ENCODE measurements around the gene NAA20. TPM values are rescaled to one million over a fixed set of nuclear protein-coding genes. Genes with fewer than 3 reads are reported as not detected.
A peak's percentile ranks its signal among the peaks of the same experiment; 100 is the strongest.

Gene NAA20
- total RNA-seq, 1 donor from 2014 or later, result 111 TPM

- FAIRE-seq (peak; percentile 7), DNase-seq (ENCODE audit: low read depth) (no peak)
These were observed 47.5 kb upstream of the NAA20 start for GRCh38 chr20:19969507-19970255.

GRCh38 chr20:19970256-19970765 is 46.9 kb upstream of the NAA20 start:
- FAIRE-seq, result peak; percentile 7

More at GRCh38 chr20:19969507-19970255, 47.5 kb upstream of the NAA20 start:
- Histone ChIP-seq H3K4me3 (ENCODE audit: low read depth, low read length) (no peak overlapping the region), H3K36me3 (ENCODE audit: control insufficient read depth, insufficient read depth, low read length) (peaks cover 4% of the 10 kb centered on the region), H3K27me3 (ENCODE audit: control insufficient read depth, insufficient read depth, low read length) (no peaks in the 10 kb centered on the region)
- TF ChIP-seq CTCF (IDR thresholded peaks at IDR 0.05; ENCODE audit: insufficient read depth, low read length, severe bottlenecking), result no peak

GRCh38 chr20:19971116-19971515 is 46.0 kb upstream of the NAA20 start:
- Histone ChIP-seq H3K4me3 (ENCODE audit: low read depth, low read length) (no peak overlapping the region), H3K27me3 (ENCODE audit: control insufficient read depth, insufficient read depth, low read length) (no peaks in the 10 kb centered on the region), H3K36me3 (ENCODE audit: control insufficient read depth, insufficient read depth, low read length) (peaks cover 4% of the 10 kb centered on the region)
- TF ChIP-seq CTCF (IDR thresholded peaks at IDR 0.05; ENCODE audit: insufficient read depth, low read length, severe bottlenecking), result no peak
- DNase-seq (ENCODE audit: low read depth) (no peak), FAIRE-seq (no peak)

More at GRCh38 chr20:19970256-19970765, 46.9 kb upstream of the NAA20 start:
- TF ChIP-seq CTCF (IDR thresholded peaks at IDR 0.05; ENCODE audit: insufficient read depth, low read length, severe bottlenecking), result no peak
- no peaks in the 10 kb centered on the region for H3K27me3 ChIP-seq (ENCODE audit: control insufficient read depth, insufficient read depth, low read length)
- H3K4me3 ChIP-seq (ENCODE audit: low read depth, low read length), result no peak overlapping the region
- DNase-seq (ENCODE audit: low read depth), result no peak
- H3K36me3 ChIP-seq (ENCODE audit: control insufficient read depth, insufficient read depth, low read length), result peaks cover 4% of the 10 kb centered on the region

GRCh38 chr20:19973961-19974629 is 43.1 kb upstream of the NAA20 start:
- Histone ChIP-seq H3K36me3 (ENCODE audit: control insufficient read depth, insufficient read depth, low read length) (peaks cover 5% of the 10 kb centered on the region), H3K4me3 (ENCODE audit: low read depth, low read length) (no peak overlapping the region), H3K27me3 (ENCODE audit: control insufficient read depth, insufficient read depth, low read length) (no peaks in the 10 kb centered on the region)
- FAIRE-seq (no peak), DNase-seq (ENCODE audit: low read depth) (peak; percentile 66)
- no peak for TF ChIP-seq CTCF (IDR thresholded peaks at IDR 0.05; ENCODE audit: insufficient read depth, low read length, severe bottlenecking)

- Histone ChIP-seq H3K27me3 (ENCODE audit: control insufficient read depth, insufficient read depth, low read length) (no peaks in the 10 kb centered on the region), H3K4me3 (ENCODE audit: low read depth, low read length) (peak overlapping the region; percentile 81), H3K36me3 (ENCODE audit: control insufficient read depth, insufficient read depth, low read length) (peaks cover 5% of the 10 kb centered on the region)
- no peak for TF ChIP-seq CTCF (IDR thresholded peaks at IDR 0.05; ENCODE audit: insufficient read depth, low read length, severe bottlenecking)
- no peak for FAIRE-seq
- DNase-seq (ENCODE audit: low read depth), result peak; percentile 79
These were observed 42.3 kb upstream of the NAA20 start for GRCh38 chr20:19974630-19975435.

Data from bronchial epithelial cell (primary cell).